Neural cell (in vitro differentiated cells): ENCODE results near the gene RNLS.

Experiments
- RAD21 ChIP-seq: fragments of 450-650 bp; conservative IDR thresholded peaks from 2 replicates; pipeline ENCODE4 v1.6.1; 2014; ENCODE audit warnings: antibody characterized with exemption, mild to moderate bottlenecking, moderate library complexity
- TF ChIP-seq, protein P1 (sequence below): fragments of 450-650 bp; IDR thresholded peaks from 2 replicates; pipeline ENCODE4 v1.5.1; 2014; ENCODE audit warnings: antibody characterized with exemption, mild to moderate bottlenecking, moderate library complexity; ENCODE audit not compliant: poor library complexity, severe bottlenecking

DNA sequence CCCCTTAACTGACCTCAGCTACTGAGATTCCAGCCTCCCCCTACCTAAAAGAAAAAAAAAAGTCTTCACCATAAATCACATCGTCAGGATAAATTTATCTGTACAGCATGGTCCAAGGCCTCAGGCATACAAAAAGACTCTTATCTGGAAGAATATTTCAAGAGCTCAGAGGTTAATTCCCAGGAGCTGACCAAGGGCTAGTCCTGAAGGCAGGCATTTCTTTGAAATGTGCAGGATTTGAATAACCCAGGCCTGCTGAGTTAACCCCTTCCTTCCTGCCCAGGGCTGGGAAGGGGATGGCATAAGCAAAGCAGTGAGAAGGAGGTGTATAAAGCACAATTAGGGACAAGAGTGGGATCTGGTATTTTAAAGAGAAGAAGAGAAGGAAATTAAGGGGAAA lies 111.2 kb downstream of the RNLS start:
- no peak for TF ChIP-seq RAD21
- TF ChIP-seq, protein P1, sequence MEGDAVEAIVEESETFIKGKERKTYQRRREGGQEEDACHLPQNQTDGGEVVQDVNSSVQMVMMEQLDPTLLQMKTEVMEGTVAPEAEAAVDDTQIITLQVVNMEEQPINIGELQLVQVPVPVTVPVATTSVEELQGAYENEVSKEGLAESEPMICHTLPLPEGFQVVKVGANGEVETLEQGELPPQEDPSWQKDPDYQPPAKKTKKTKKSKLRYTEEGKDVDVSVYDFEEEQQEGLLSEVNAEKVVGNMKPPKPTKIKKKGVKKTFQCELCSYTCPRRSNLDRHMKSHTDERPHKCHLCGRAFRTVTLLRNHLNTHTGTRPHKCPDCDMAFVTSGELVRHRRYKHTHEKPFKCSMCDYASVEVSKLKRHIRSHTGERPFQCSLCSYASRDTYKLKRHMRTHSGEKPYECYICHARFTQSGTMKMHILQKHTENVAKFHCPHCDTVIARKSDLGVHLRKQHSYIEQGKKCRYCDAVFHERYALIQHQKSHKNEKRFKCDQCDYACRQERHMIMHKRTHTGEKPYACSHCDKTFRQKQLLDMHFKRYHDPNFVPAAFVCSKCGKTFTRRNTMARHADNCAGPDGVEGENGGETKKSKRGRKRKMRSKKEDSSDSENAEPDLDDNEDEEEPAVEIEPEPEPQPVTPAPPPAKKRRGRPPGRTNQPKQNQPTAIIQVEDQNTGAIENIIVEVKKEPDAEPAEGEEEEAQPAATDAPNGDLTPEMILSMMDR = no peak
